H1 (cell line): ENCODE measurements around the gene RPL19. TPM values are rescaled to one million over a fixed set of nuclear protein-coding genes. Genes with fewer than 3 reads are reported as not detected.

Source experiments
- CTCF ChIA-PET: fragments of 300-600 bp; sonication (Branson Sonifier 250); formaldehyde crosslinking; loops from one replicate; lab custom pipeline; 2021; ENCODE audit not compliant: partially characterized antibody; lab: Charles Lee
- POLR2A ChIA-PET: fragments of 300-600 bp; sonication (Branson Sonifier 250); formaldehyde crosslinking; loops from one replicate; lab custom pipeline; 2021; ENCODE audit warnings: inconsistent platforms; ENCODE audit not compliant: partially characterized antibody; lab: Charles Lee
- DNase-seq, 2 experiments: peaks; one replicate each; pipeline versions ENCODE4 v3.0.0 to v3.0.0-alpha.2; 2010 to 2022; ENCODE audit warnings: low spot score in 2 of 2, low read depth in 1 of 2, mixed read lengths in 1 of 2
- FAIRE-seq: peaks from 2 replicates; lab custom pipeline; 2011; peaks lifted over from hg19 to GRCh38; lab: Jason Lieb, UNC
- H2AFZ ChIP-seq: 2 replicates; pipeline ENCODE4 v1.8.1; 2012; ENCODE audit warnings: low read length, inconsistent platforms
- H2AK5ac ChIP-seq: 2 replicates; pipeline ENCODE4 v1.6.1; 2013; ENCODE audit warnings: low read depth, low read length
- H2BK120ac ChIP-seq: replicated peaks from 2 replicates; pipeline ENCODE3; 2013; ENCODE audit warnings: low read depth, low read length, inconsistent platforms
- H2BK12ac ChIP-seq: 2 replicates; pipeline ENCODE4 v1.6.1; 2013; ENCODE audit warnings: low read depth, low read length
- H2BK15ac ChIP-seq: 2 replicates; pipeline ENCODE4 v1.6.1; 2013; ENCODE audit warnings: low read length
- H2BK20ac ChIP-seq: 2 replicates; pipeline ENCODE4 v1.6.1; 2013; ENCODE audit warnings: low read length
- H2BK5ac ChIP-seq: 2 replicates; pipeline ENCODE4 v1.6.1; 2013; ENCODE audit warnings: low read depth, low read length
- H3K14ac ChIP-seq: 2 replicates; pipeline ENCODE4 v1.6.1; 2013; ENCODE audit warnings: inconsistent platforms; ENCODE audit not compliant: insufficient read length
- H3K18ac ChIP-seq: 2 replicates; pipeline ENCODE4 v1.6.1; 2013; ENCODE audit warnings: low read length; ENCODE audit errors: extremely low read depth
- H3K23ac ChIP-seq: 2 replicates; pipeline ENCODE4 v1.6.1; 2013; ENCODE audit warnings: inconsistent platforms; ENCODE audit not compliant: insufficient read length
- H3K23me2 ChIP-seq: 2 replicates; pipeline ENCODE4 v1.6.1; 2013; ENCODE audit warnings: low read depth, low read length
- H3K27ac ChIP-seq: 2 replicates; pipeline ENCODE4 v1.6.1; 2011; ENCODE audit warnings: low read depth, low read length, inconsistent platforms
- H3K27me3 ChIP-seq, 4 experiments: replicated peaks in 1 of 4; 1 replicate in 1 of 4; 2 replicates in 3 of 4; pipeline versions ENCODE4 v1.6.1 to v1.8.1; 2011 to 2013; ENCODE audit warnings: low read length in 3 of 4, mild to moderate bottlenecking in 3 of 4, inconsistent platforms in 2 of 4, mixed read lengths in 2 of 4, moderate library complexity in 1 of 4; ENCODE audit not compliant: control insufficient read depth in 3 of 4, insufficient read depth in 3 of 4; ENCODE audit errors: extremely low read depth in 1 of 4
- H3K36me3 ChIP-seq, 4 experiments: 2 replicates each; pipeline versions ENCODE4 v1.6.1 to v1.8.1; 2011 to 2013; ENCODE audit warnings: mild to moderate bottlenecking in 4 of 4, low read length in 3 of 4, moderate library complexity in 2 of 4, control low read depth in 1 of 4, inconsistent platforms in 1 of 4; ENCODE audit not compliant: insufficient read depth in 4 of 4, control insufficient read depth in 2 of 4
- H3K4ac ChIP-seq: replicated peaks from 2 replicates; pipeline ENCODE3; 2013; ENCODE audit warnings: low read length, low read depth, mixed read lengths, inconsistent platforms; ENCODE audit not compliant: insufficient read length
- H3K4me1 ChIP-seq, 4 experiments: replicated peaks in 1 of 4; 1 replicate in 1 of 4; 2 replicates in 3 of 4; pipeline versions ENCODE4 v1.6.1 to v1.8.1; 2011 to 2013; ENCODE audit warnings: low read length in 3 of 4, inconsistent platforms in 2 of 4, mixed read lengths in 1 of 4; ENCODE audit not compliant: insufficient read depth in 4 of 4, control insufficient read depth in 3 of 4
- H3K4me2 ChIP-seq, 2 experiments: 2 replicates each; pipeline versions ENCODE4 v1.6.1 to v1.8.1; 2011 to 2013; ENCODE audit warnings: low read depth in 2 of 2, low read length in 2 of 2, control low read depth in 1 of 2, inconsistent platforms in 1 of 2, mild to moderate bottlenecking in 1 of 2; ENCODE audit not compliant: insufficient read depth in 1 of 2
- H3K4me3 ChIP-seq, 4 experiments: fragments of 200-600, 300-600 bp in 1 of 4; sonication (generic), shearing (Covaris generic), sonication (Bioruptor Twin) in 1 of 4; 2 replicates each; pipeline versions ENCODE4 v1.5.1 to v1.8.1; 2011 to 2016; ENCODE audit warnings: low read length in 4 of 4, low read depth in 3 of 4, control low read depth in 2 of 4, inconsistent platforms in 2 of 4, mild to moderate bottlenecking in 2 of 4, mixed read lengths in 1 of 4, moderate library complexity in 1 of 4; ENCODE audit not compliant: insufficient read depth in 2 of 4; ENCODE audit errors: extremely low read depth in 1 of 4
- H3K56ac ChIP-seq: replicated peaks from 2 replicates; pipeline ENCODE3; 2013; ENCODE audit warnings: low read depth, mild to moderate bottlenecking, mixed read lengths, low read length, inconsistent platforms; ENCODE audit not compliant: insufficient read length
- H3K79me1 ChIP-seq: 2 replicates; pipeline ENCODE4 v1.6.1; 2013; ENCODE audit warnings: low read depth, low read length, control low read depth
- H3K79me2 ChIP-seq, 2 experiments: 2 replicates each; pipeline versions ENCODE4 v1.6.1 to v1.8.1; 2012 to 2013; ENCODE audit warnings: low read length in 2 of 2, mild to moderate bottlenecking in 2 of 2, inconsistent platforms in 1 of 2; ENCODE audit not compliant: insufficient read depth in 2 of 2, control insufficient read depth in 1 of 2
- H3K9ac ChIP-seq, 4 experiments: replicated peaks in 1 of 4; 1 replicate in 1 of 4; 2 replicates in 3 of 4; pipeline versions ENCODE4 v1.6.1 to v1.8.1; 2011 to 2013; ENCODE audit warnings: low read depth in 3 of 4, low read length in 3 of 4, control low read depth in 2 of 4, mild to moderate bottlenecking in 2 of 4, moderate library complexity in 2 of 4, inconsistent platforms in 1 of 4; ENCODE audit errors: extremely low read depth in 1 of 4
- H3K9me3 ChIP-seq, 2 experiments: 2 replicates each; pipeline versions ENCODE4 v1.6.1 to v1.8.1; 2012 to 2013; ENCODE audit warnings: mild to moderate bottlenecking in 2 of 2, moderate library complexity in 2 of 2, control low read depth in 1 of 2, inconsistent platforms in 1 of 2, low read depth in 1 of 2, low read length in 1 of 2, mixed read lengths in 1 of 2; ENCODE audit not compliant: insufficient read depth in 2 of 2
- H4K20me1 ChIP-seq, 2 experiments: replicated peaks in 1 of 2; 2 replicates each; pipeline versions ENCODE3 to v1.8.1; 2011 to 2013; ENCODE audit warnings: inconsistent platforms in 2 of 2, low read length in 2 of 2, mild to moderate bottlenecking in 1 of 2; ENCODE audit not compliant: insufficient read depth in 2 of 2, control insufficient read depth in 1 of 2
- H4K5ac ChIP-seq: 2 replicates; pipeline ENCODE4 v1.6.1; 2013; ENCODE audit warnings: low read length, low read depth, mixed read lengths, inconsistent platforms; ENCODE audit not compliant: insufficient read length
- H4K8ac ChIP-seq: 2 replicates; pipeline ENCODE4 v1.8.0; 2013; ENCODE audit warnings: mild to moderate bottlenecking, moderate library complexity, low read length, inconsistent platforms; ENCODE audit not compliant: insufficient read depth; ENCODE audit errors: extremely low read depth
- H4K91ac ChIP-seq: replicated peaks from 2 replicates; pipeline ENCODE3; 2013; ENCODE audit warnings: low read length, mixed read lengths, inconsistent platforms; ENCODE audit not compliant: insufficient read length
- ATF3 ChIP-seq: IDR thresholded peaks from 2 replicates; pipeline ENCODE4 v1.6.1; 2011; ENCODE audit warnings: low read depth, mild to moderate bottlenecking, low read length; ENCODE audit not compliant: insufficient read depth
- CBX5 ChIP-seq: fragments of 300-800, 300-1000 bp; sonication (generic); IDR thresholded peaks from 2 replicates; pipeline ENCODE4 v1.7.1; 2016; ENCODE audit warnings: antibody characterized with exemption, low read length, low read depth
- JUND ChIP-seq: IDR thresholded peaks from 2 replicates; pipeline ENCODE4 v1.6.1; 2011; ENCODE audit warnings: mild to moderate bottlenecking, improper control_type of control experiment, low read length
- POLR2A ChIP-seq, 2 experiments: IDR thresholded peaks; 1 replicate in 1 of 2; 2 replicates in 1 of 2; pipeline ENCODE4 v1.6.1; 2011; ENCODE audit warnings: low read depth in 2 of 2, low read length in 2 of 2, mild to moderate bottlenecking in 2 of 2; ENCODE audit errors: control extremely low read depth in 1 of 2
- RAD21 ChIP-seq, 2 experiments: IDR thresholded peaks in 1 of 2; conservative IDR thresholded peaks in 1 of 2; 2 replicates each; pipeline ENCODE4 v1.6.1; 2011; ENCODE audit warnings: low read depth in 2 of 2, low read length in 2 of 2, improper control_type of control experiment in 1 of 2, inconsistent platforms in 1 of 2, mild to moderate bottlenecking in 1 of 2, moderate library complexity in 1 of 2
- RBBP5 ChIP-seq: IDR thresholded peaks from 2 replicates; pipeline ENCODE4 v1.7.1; 2012; ENCODE audit warnings: low read depth, mild to moderate bottlenecking, inconsistent platforms, low read length, moderate library complexity, borderline replicate concordance
- TAF1 ChIP-seq: IDR thresholded peaks from 2 replicates; pipeline ENCODE4 v1.6.1; 2011; ENCODE audit warnings: mild to moderate bottlenecking, low read depth, low read length
- USF2 ChIP-seq: IDR thresholded peaks from 2 replicates; pipeline ENCODE4 v1.6.1; 2011; ENCODE audit warnings: low read length, improper control_type of control experiment
- WGBS, 2 experiments: shearing (Covaris generic) in 1 of 2; methylation state at CpG; one replicate each; pipeline versions ENCODE4 v1.1.6 to v1.1.7; 2013 to 2015; ENCODE audit warnings: low lambda C conversion rate in 2 of 2, mixed read lengths in 2 of 2, inconsistent platforms in 1 of 2, low coverage in 1 of 2, missing lambda C conversion rate in 1 of 2; ENCODE audit not compliant: insufficient replicate concordance in 2 of 2, insufficient coverage in 1 of 2, insufficient read length in 1 of 2; ENCODE audit errors: extremely low coverage in 1 of 2, missing lambda C conversion rate in 1 of 2; 5-methylcytosine and 5-hydroxymethylcytosine counted together
- polyA plus RNA-seq, 7 experiments: library from polyadenylated mRNA; depleted of rRNA in 3 of 7; stranded (reverse) in 5 of 7; unstranded in 2 of 7; fragments of >200 nt in 5 of 7; fragments of 200-250 nt in 2 of 7; gene quantifications; 1 replicate in 5 of 7; 2 replicates in 1 of 7; 4 replicates in 1 of 7; pipeline versions ENCODE4 v1.2.1 to v1.2.3, GENCODE V29; 2011 to 2013; ENCODE audit warnings: missing spikeins in 2 of 7, mixed read lengths in 2 of 7
- total RNA-seq: library from RNA; stranded (reverse); fragmentation: NEBNext Ultra II Directional; extraction: Animal tissue kit (Norgen Biotek cat#: 25700); gene quantifications from 2 replicates; pipeline ENCODE4 v1.2.1, GENCODE V29; 2021

RPL19 gene
- total and polyA plus RNA-seq, 2 of the 8 experiments (the other 6 are each of a cell fraction or from before 2014, with no cell fraction given): 2,108 to 2,182 TPM

- Histone ChIP-seq H3K36me3 (no peaks in the 10 kb centered on the region; a peak in 1 of 8 replicates), H3K27ac (no peak overlapping the region), H4K91ac (no peak overlapping the region), H4K20me1 (no peaks in the 10 kb centered on the region), H3K56ac (no peak overlapping the region), H3K4ac (no peak overlapping the region), H2BK5ac (no peak overlapping the region), H3K14ac (no peak overlapping the region), H3K4me1 (peaks cover 0 to 19% (median 14%) of the 10 kb centered on the region in 4 experiments; a peak in 6 of 7 replicates), H2AK5ac (no peak overlapping the region), H4K5ac (no peak overlapping the region), H3K4me2 (no peak overlapping the region), H3K79me2 (no peaks in the 10 kb centered on the region), H3K9me3 (no peaks in the 10 kb centered on the region), H2BK15ac (no peak overlapping the region), H2BK20ac (no peak overlapping the region), H2BK12ac (no peak overlapping the region), H4K8ac (no peak overlapping the region), H3K9ac (no peak overlapping the region), H3K27me3 (peaks cover 11 to 22% (median 18%) of the 10 kb centered on the region in 4 experiments), H3K79me1 (no peaks in the 10 kb centered on the region), H3K23me2 (peaks cover 6% of the 10 kb centered on the region; the same call in 1 of the 2 replicates), H3K23ac (no peak overlapping the region), H3K4me3 (no peak overlapping the region), H3K18ac (no peak overlapping the region), H2BK120ac (no peak overlapping the region), H2AFZ (no peak overlapping the region)
- 90% methylated on average over 5 of the region's 6 CpGs; no CpG with 5 or more reads in 1 of the 2 experiments for WGBS, 2 experiments
- DNase-seq (no peak), FAIRE-seq (no peak)
- ChIA-PET POLR2A (interaction anchor here (2.2 kb wide), 1 partner anchor 17 kb away, joined by 6 read pairs; no protein-coding TSS in a partner anchor), CTCF (interaction anchor here (1.2 to 7.4 kb wide), 6 partner anchors 13 to 247 kb away, joined by 3 to 63 read pairs (median 8); no protein-coding TSS in a partner anchor)
- TF ChIP-seq JUND (no peak), ATF3 (no peak), POLR2A (IDR thresholded peaks at IDR 0.05; ENCODE audit: control extremely low read depth in 1 of 2, low read depth in 2 of 2, low read length in 2 of 2) (no peak), RAD21 (IDR thresholded peaks at IDR 0.05 in 1 of 2, conservative IDR thresholded peaks at IDR 0.05 in 1 of 2; ENCODE audit: low read depth in 2 of 2, low read length in 2 of 2) (no peak), CBX5 (no peak), TAF1 (no peak), RBBP5 (no peak), USF2 (no peak)
Measured at GRCh38 chr17:39170558-39170957, 29.5 kb upstream of the RPL19 start.
